Endodermal cell (in vitro differentiated cells): ENCODE data around the gene PLCB4. TPM values are rescaled to one million over a fixed set of nuclear protein-coding genes. Genes with fewer than 3 reads are reported as not detected.

Experiments
- DNase-seq: peaks from one replicate; pipeline ENCODE4 v3.0.0-alpha.2; 2017
- H3K27ac ChIP-seq: 2 replicates; pipeline ENCODE4 v1.5.1; 2013; ENCODE audit warnings: mild to moderate bottlenecking, low read depth, low read length, moderate library complexity
- H3K27me3 ChIP-seq: 2 replicates; pipeline ENCODE4 v1.6.1; 2013; ENCODE audit warnings: mild to moderate bottlenecking, low read length, moderate library complexity; ENCODE audit not compliant: insufficient read depth, control insufficient read depth, poor library complexity, severe bottlenecking
- H3K36me3 ChIP-seq: 2 replicates; pipeline ENCODE4 v1.7.0; 2013; ENCODE audit warnings: mild to moderate bottlenecking, low read length, moderate library complexity; ENCODE audit not compliant: control insufficient read depth, insufficient read depth
- H3K4me1 ChIP-seq: one replicate; pipeline ENCODE4 v1.7.0; 2013; ENCODE audit warnings: low read length; ENCODE audit not compliant: control insufficient read depth, insufficient read depth
- H3K4me3 ChIP-seq: 2 replicates; pipeline ENCODE4 v1.5.1; 2013; ENCODE audit warnings: mild to moderate bottlenecking, low read length, moderate library complexity
- H3K9ac ChIP-seq: 2 replicates; pipeline ENCODE4 v1.6.1; 2013; ENCODE audit warnings: mild to moderate bottlenecking, low read length, moderate library complexity; ENCODE audit not compliant: poor library complexity, severe bottlenecking; ENCODE audit errors: extremely low read depth
- H3K9me3 ChIP-seq: 2 replicates; pipeline ENCODE4 v1.6.1; 2013; ENCODE audit warnings: mild to moderate bottlenecking, low read length, moderate library complexity; ENCODE audit not compliant: control insufficient read depth
- H3K27ac Mint-ChIP-seq: 2 replicates; pipeline ENCODE4 v1.8.0; 2020; ENCODE audit warnings: mixed read lengths
- H3K27me3 Mint-ChIP-seq: 2 replicates; pipeline ENCODE4 v1.8.0; 2021; ENCODE audit warnings: mild to moderate bottlenecking, mixed read lengths; ENCODE audit not compliant: insufficient read depth
- H3K36me3 Mint-ChIP-seq: 2 replicates; pipeline ENCODE4 v1.8.0; 2020; ENCODE audit warnings: low read depth, mixed read lengths
- H3K4me1 Mint-ChIP-seq: 2 replicates; pipeline ENCODE4 v1.8.0; 2020; ENCODE audit warnings: mixed read lengths
- H3K4me3 Mint-ChIP-seq: 2 replicates; pipeline ENCODE4 v1.8.0; 2020; ENCODE audit warnings: mild to moderate bottlenecking, moderate library complexity, mixed read lengths
- H3K9me3 Mint-ChIP-seq: 2 replicates; pipeline ENCODE4 v1.8.0; 2020; ENCODE audit warnings: mild to moderate bottlenecking, mixed read lengths
- CTCF ChIP-seq: fragments of 200-600 bp; sonication (generic); conservative IDR thresholded peaks from 2 replicates; pipeline ENCODE4 v1.5.0; 2021; ENCODE audit warnings: antibody characterized with exemption, mild to moderate bottlenecking
- WGBS, 2 experiments: methylation state at CpG; one replicate each; pipeline versions ENCODE4 v1.1.5 to v1.1.7; 2013; ENCODE audit warnings: missing lambda C conversion rate in 2 of 2, mixed read lengths in 1 of 2; ENCODE audit not compliant: insufficient coverage in 1 of 2, insufficient read length in 1 of 2; 5-methylcytosine and 5-hydroxymethylcytosine counted together
- total RNA-seq, 2 donors: library from RNA; stranded (reverse); fragmentation: NEBNext Ultra II Directional in 1 of 2; extraction: Animal tissue kit (Norgen Biotek cat#: 25700) in 1 of 2; gene quantifications; 2 replicates in 1 of 2; 3 replicates in 1 of 2; pipeline ENCODE4 v1.2.1, GENCODE V29; 2021

Gene PLCB4
- total RNA-seq, 2 donors from 2014 or later, result 14.4 to 14.6 TPM

GRCh38 chr20:9323622-9324021 lies 254.7 kb downstream of the PLCB4 start:
- no peaks in the 10 kb centered on the region for H3K4me1 ChIP-seq
- 70 to 85% methylated on average over 2 to 4 of the region's 4 CpGs for WGBS, 2 experiments
- H3K4me3 ChIP-seq, result no peak overlapping the region
- Mint-ChIP-seq H3K27ac (no peak overlapping the region), H3K27me3 (peaks cover 1% of the 10 kb centered on the region), H3K36me3 (no peaks in the 10 kb centered on the region), H3K4me1 (peaks cover 12% of the 10 kb centered on the region), H3K9me3 (no peaks in the 10 kb centered on the region), H3K4me3 (no peak overlapping the region)
- H3K36me3 ChIP-seq, result no peaks in the 10 kb centered on the region
- no peak overlapping the region for H3K27ac ChIP-seq
- H3K9me3 ChIP-seq, result no peaks in the 10 kb centered on the region
- peak; percentile 81 for DNase-seq
- no peak overlapping the region for H3K9ac ChIP-seq
- TF ChIP-seq CTCF, result peak; percentile 77
- H3K27me3 ChIP-seq, result no peaks in the 10 kb centered on the region

GRCh38 chr20:9329355-9330101 lies 260.6 kb downstream of the PLCB4 start:
- H3K27ac ChIP-seq, result no peak overlapping the region
- H3K9ac ChIP-seq, result no peak overlapping the region
- Mint-ChIP-seq H3K4me1 (peaks cover 14% of the 10 kb centered on the region), H3K9me3 (no peaks in the 10 kb centered on the region), H3K4me3 (no peak overlapping the region), H3K27me3 (peaks cover 1% of the 10 kb centered on the region), H3K36me3 (no peaks in the 10 kb centered on the region), H3K27ac (no peak overlapping the region)
- WGBS, 2 experiments, result 71 to 88% methylated on average over 2 to 4 of the region's 4 CpGs
- H3K4me1 ChIP-seq, result peaks cover 4% of the 10 kb centered on the region
- no peak overlapping the region for H3K4me3 ChIP-seq
- DNase-seq, result no peak
- no peaks in the 10 kb centered on the region for H3K27me3 ChIP-seq
- TF ChIP-seq CTCF, result no peak
- no peaks in the 10 kb centered on the region for H3K9me3 ChIP-seq
- no peaks in the 10 kb centered on the region for H3K36me3 ChIP-seq

- 94 to 100% methylated on average over 3 to 4 of the region's 4 CpGs for WGBS, 2 experiments
Measured at GRCh38 chr20:9330151-9330550, 261.3 kb downstream of the PLCB4 start.

More at GRCh38 chr20:9330151-9330550, 261.3 kb downstream of the PLCB4 start:
- H3K4me3 Mint-ChIP-seq, result no peak overlapping the region
- Histone ChIP-seq H3K9ac (no peak overlapping the region), H3K4me1 (peaks cover 4% of the 10 kb centered on the region), H3K27me3 (no peaks in the 10 kb centered on the region), H3K4me3 (no peak overlapping the region), H3K36me3 (no peaks in the 10 kb centered on the region), H3K9me3 (no peaks in the 10 kb centered on the region), H3K27ac (peak overlapping the region; percentile 9)
- no peaks in the 10 kb centered on the region for H3K9me3 Mint-ChIP-seq
- TF ChIP-seq CTCF, result no peak
- H3K27me3 Mint-ChIP-seq, result peaks cover 1% of the 10 kb centered on the region
- no peak overlapping the region for H3K27ac Mint-ChIP-seq
- DNase-seq, result no peak
- H3K4me1 Mint-ChIP-seq, result peaks cover 13% of the 10 kb centered on the region
- no peaks in the 10 kb centered on the region for H3K36me3 Mint-ChIP-seq
